K562 (cell line): ENCODE results near the gene TMEM248. TPM values are rescaled to one million over a fixed set of nuclear protein-coding genes. Genes with fewer than 3 reads are reported as not detected.

Experiments used
- ARNT ChIP-seq, 2 experiments: fragments of 450-650 bp; IDR thresholded peaks; 2 replicates each; pipeline ENCODE4 v1.6.1; 2016; ENCODE audit warnings: mild to moderate bottlenecking in 1 of 2
- ESRRA ChIP-seq: fragments of 450-650 bp; IDR thresholded peaks from 2 replicates; pipeline ENCODE4 v1.6.1; 2014; ENCODE audit warnings: low read depth, mild to moderate bottlenecking, moderate library complexity, borderline replicate concordance
- IRF1 ChIP-seq: sonication (generic); formaldehyde crosslinking; IDR thresholded peaks from 2 replicates; pipeline ENCODE4 v1.8.0; 2022; ENCODE audit warnings: missing genetic modification reagents, mild to moderate bottlenecking, borderline replicate concordance
- KHSRP ChIP-seq: fragments of 450-650 bp; IDR thresholded peaks from 2 replicates; pipeline ENCODE4 v1.6.1; 2017
- RFX1 ChIP-seq: fragments of 450-650 bp; IDR thresholded peaks from 2 replicates; pipeline ENCODE4 v1.6.1; 2016; ENCODE audit warnings: mild to moderate bottlenecking, moderate library complexity
- SOX6 ChIP-seq: fragments of 450-650 bp; IDR thresholded peaks from 2 replicates; pipeline ENCODE4 v1.6.1; 2014; ENCODE audit warnings: mild to moderate bottlenecking
- TBL1XR1 ChIP-seq, 2 experiments: IDR thresholded peaks; 2 replicates each; pipeline ENCODE4 v1.6.1; 2012; ENCODE audit warnings: improper control_type of control experiment in 2 of 2, low read length in 2 of 2, mild to moderate bottlenecking in 1 of 2
- XRCC4 ChIP-seq: IDR thresholded peaks from one replicate; pipeline ENCODE4 v1.6.1; 2011; ENCODE audit not compliant: insufficient read depth, insufficient read length; ENCODE audit errors: extremely low read depth
- ZC3H11A ChIP-seq: IDR thresholded peaks from 2 replicates; pipeline ENCODE4 v1.6.1; 2012; ENCODE audit warnings: low read depth, low read length, improper control_type of control experiment
- ZNF444 ChIP-seq: fragments of 250-450 bp; sonication (Bioruptor Pico); IDR thresholded peaks from 2 replicates; pipeline ENCODE4 v1.4.0; 2020; ENCODE audit warnings: mild to moderate bottlenecking, moderate library complexity
- ZNF511 ChIP-seq: sonication (generic); formaldehyde crosslinking; IDR thresholded peaks from 2 replicates; pipeline ENCODE4 v1.8.0; 2022; ENCODE audit warnings: mild to moderate bottlenecking, missing genetic modification reagents
- ZNF551 ChIP-seq: fragments of 250-450 bp; sonication (Bioruptor Pico); IDR thresholded peaks from 2 replicates; pipeline ENCODE4 v1.5.0; 2021; ENCODE audit warnings: mild to moderate bottlenecking, moderate library complexity
- ZNF57 ChIP-seq: fragments of 450-650 bp; formaldehyde crosslinking; IDR thresholded peaks from 2 replicates; pipeline ENCODE4 v1.4.0; 2020; ENCODE audit warnings: mild to moderate bottlenecking, moderate library complexity
- ZNF586 ChIP-seq: fragments of 450-650 bp; formaldehyde crosslinking; conservative IDR thresholded peaks from 2 replicates; pipeline ENCODE4 v1.4.0; 2020; ENCODE audit warnings: mild to moderate bottlenecking, moderate library complexity
- ZNF785 ChIP-seq: fragments of 250-450 bp; sonication (Bioruptor Pico); IDR thresholded peaks from 2 replicates; pipeline ENCODE4 v1.4.0; 2020; ENCODE audit warnings: mild to moderate bottlenecking
- polyA plus RNA-seq, 8 experiments: library from polyadenylated mRNA; depleted of rRNA in 4 of 8; stranded (reverse) in 5 of 8; unstranded in 3 of 8; fragments of >200 nt; fragmentation: Nextera tagmentation in 2 of 8; fragmentation: Illumina TruSeq in 1 of 8; extraction: Ambion mirVana in 2 of 8; extraction: Trizol in 1 of 8; gene quantifications; 2 replicates each; pipeline versions ENCODE4 v1.2.1 to v1.2.3, GENCODE V29; 2011 to 2014; ENCODE audit warnings: inconsistent platforms in 1 of 8, missing spikeins in 1 of 8
- total RNA-seq, 7 experiments: library from RNA; depleted of rRNA in 6 of 7; stranded (reverse); fragments of >200 nt in 6 of 7; fragmentation: Illumina TruSeq in 2 of 7; extraction: Trizol in 2 of 7; gene quantifications; 2 replicates each; pipeline versions ENCODE4 v1.2.1 to v1.2.3, GENCODE V29; 2011 to 2021; ENCODE audit warnings: low replicate concordance in 1 of 7
- TF ChIP-seq, protein P1 (sequence below), 2 experiments: fragments of 450-650 bp; formaldehyde crosslinking in 1 of 2; IDR thresholded peaks; 2 replicates each; pipeline versions ENCODE4 v1.4.0 to v1.6.1; 2014 to 2020; ENCODE audit warnings: mild to moderate bottlenecking in 2 of 2, borderline replicate concordance in 1 of 2, low read depth in 1 of 2
- TF ChIP-seq, protein P2 (sequence below): fragments of 450-650 bp; formaldehyde crosslinking; IDR thresholded peaks from 2 replicates; pipeline ENCODE4 v1.4.0; 2020; ENCODE audit warnings: mild to moderate bottlenecking, moderate library complexity
- TF ChIP-seq, protein P3 (sequence below): fragments of 250-450 bp; sonication (Bioruptor Pico); IDR thresholded peaks from 2 replicates; pipeline ENCODE4 v1.8.0; 2021; ENCODE audit warnings: borderline replicate concordance, mild to moderate bottlenecking, moderate library complexity; ENCODE audit not compliant: poor library complexity, severe bottlenecking

The TMEM248 gene
- total and polyA plus RNA-seq, 9 of the 15 experiments (the other 6 are each of a cell fraction or from before 2014, with no cell fraction given): 6.3 to 132 (median 64.4) TPM

GRCh38 chr7:66921396-66921917, 432 bp downstream of the TMEM248 start (continued):
- TF ChIP-seq, protein P1, sequence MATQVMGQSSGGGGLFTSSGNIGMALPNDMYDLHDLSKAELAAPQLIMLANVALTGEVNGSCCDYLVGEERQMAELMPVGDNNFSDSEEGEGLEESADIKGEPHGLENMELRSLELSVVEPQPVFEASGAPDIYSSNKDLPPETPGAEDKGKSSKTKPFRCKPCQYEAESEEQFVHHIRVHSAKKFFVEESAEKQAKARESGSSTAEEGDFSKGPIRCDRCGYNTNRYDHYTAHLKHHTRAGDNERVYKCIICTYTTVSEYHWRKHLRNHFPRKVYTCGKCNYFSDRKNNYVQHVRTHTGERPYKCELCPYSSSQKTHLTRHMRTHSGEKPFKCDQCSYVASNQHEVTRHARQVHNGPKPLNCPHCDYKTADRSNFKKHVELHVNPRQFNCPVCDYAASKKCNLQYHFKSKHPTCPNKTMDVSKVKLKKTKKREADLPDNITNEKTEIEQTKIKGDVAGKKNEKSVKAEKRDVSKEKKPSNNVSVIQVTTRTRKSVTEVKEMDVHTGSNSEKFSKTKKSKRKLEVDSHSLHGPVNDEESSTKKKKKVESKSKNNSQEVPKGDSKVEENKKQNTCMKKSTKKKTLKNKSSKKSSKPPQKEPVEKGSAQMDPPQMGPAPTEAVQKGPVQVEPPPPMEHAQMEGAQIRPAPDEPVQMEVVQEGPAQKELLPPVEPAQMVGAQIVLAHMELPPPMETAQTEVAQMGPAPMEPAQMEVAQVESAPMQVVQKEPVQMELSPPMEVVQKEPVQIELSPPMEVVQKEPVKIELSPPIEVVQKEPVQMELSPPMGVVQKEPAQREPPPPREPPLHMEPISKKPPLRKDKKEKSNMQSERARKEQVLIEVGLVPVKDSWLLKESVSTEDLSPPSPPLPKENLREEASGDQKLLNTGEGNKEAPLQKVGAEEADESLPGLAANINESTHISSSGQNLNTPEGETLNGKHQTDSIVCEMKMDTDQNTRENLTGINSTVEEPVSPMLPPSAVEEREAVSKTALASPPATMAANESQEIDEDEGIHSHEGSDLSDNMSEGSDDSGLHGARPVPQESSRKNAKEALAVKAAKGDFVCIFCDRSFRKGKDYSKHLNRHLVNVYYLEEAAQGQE (IDR thresholded peaks at IDR 0.05; ENCODE audit: borderline replicate concordance): no peak
- TF ChIP-seq, protein P1 (CRISPR knock-in tag; IDR thresholded peaks at IDR 0.05; ENCODE audit: low read depth): no peak
- no peak for TF ChIP-seq ZNF444 (CRISPR knock-in tag)
- TF ChIP-seq ZNF586 (CRISPR knock-in tag): no peak
- no peak for TF ChIP-seq ESRRA
- no peak for TF ChIP-seq ARNT (IDR thresholded peaks at IDR 0.05)
- TF ChIP-seq, protein P2, sequence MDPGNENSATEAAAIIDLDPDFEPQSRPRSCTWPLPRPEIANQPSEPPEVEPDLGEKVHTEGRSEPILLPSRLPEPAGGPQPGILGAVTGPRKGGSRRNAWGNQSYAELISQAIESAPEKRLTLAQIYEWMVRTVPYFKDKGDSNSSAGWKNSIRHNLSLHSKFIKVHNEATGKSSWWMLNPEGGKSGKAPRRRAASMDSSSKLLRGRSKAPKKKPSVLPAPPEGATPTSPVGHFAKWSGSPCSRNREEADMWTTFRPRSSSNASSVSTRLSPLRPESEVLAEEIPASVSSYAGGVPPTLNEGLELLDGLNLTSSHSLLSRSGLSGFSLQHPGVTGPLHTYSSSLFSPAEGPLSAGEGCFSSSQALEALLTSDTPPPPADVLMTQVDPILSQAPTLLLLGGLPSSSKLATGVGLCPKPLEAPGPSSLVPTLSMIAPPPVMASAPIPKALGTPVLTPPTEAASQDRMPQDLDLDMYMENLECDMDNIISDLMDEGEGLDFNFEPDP (CRISPR knock-in tag): no peak
- TF ChIP-seq TBL1XR1 (IDR thresholded peaks at IDR 0.05; ENCODE audit: low read length in 2 of 2): no peak
- no peak for TF ChIP-seq IRF1 (CRISPR knock-in tag)
- TF ChIP-seq ZNF511 (CRISPR knock-in tag): no peak
- no peak for TF ChIP-seq ZC3H11A
- TF ChIP-seq XRCC4: no peak
- TF ChIP-seq ZNF551: no peak
- TF ChIP-seq SOX6: no peak
- TF ChIP-seq, protein P3, sequence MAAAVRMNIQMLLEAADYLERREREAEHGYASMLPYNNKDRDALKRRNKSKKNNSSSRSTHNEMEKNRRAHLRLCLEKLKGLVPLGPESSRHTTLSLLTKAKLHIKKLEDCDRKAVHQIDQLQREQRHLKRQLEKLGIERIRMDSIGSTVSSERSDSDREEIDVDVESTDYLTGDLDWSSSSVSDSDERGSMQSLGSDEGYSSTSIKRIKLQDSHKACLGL: no peak
- TF ChIP-seq RFX1: no peak
- TF ChIP-seq ZNF785 (CRISPR knock-in tag): no peak
- TF ChIP-seq ZNF57 (CRISPR knock-in tag): no peak
- TF ChIP-seq KHSRP: no peak
